WTC11 (cell line): ENCODE data around the gene SEH1L. TPM values are rescaled to one million over a fixed set of nuclear protein-coding genes. Genes with fewer than 3 reads are reported as not detected.

Experiments
- ATAC-seq: fragments of 200-7000 bp; cut with Tn5 transposase; 2 replicates; pipeline ENCODE4 v1.10.0; 2021; ENCODE audit warnings: mild to moderate bottlenecking, moderate library complexity
- CTCF ChIA-PET: fragments of 300-600 bp; sonication (Branson Sonifier 250); formaldehyde crosslinking; loops from one replicate; lab custom pipeline; 2021; ENCODE audit warnings: antibody characterized with exemption; lab: Charles Lee
- POLR2A ChIA-PET: fragments of 350-600 bp; sonication (Branson Sonifier 250); formaldehyde crosslinking; loops from one replicate; lab custom pipeline; 2021; ENCODE audit warnings: antibody characterized with exemption; lab: Charles Lee
- DNase-seq: peaks from one replicate; pipeline ENCODE4 v3.0.0; 2021; ENCODE audit warnings: low spot score
- H3K27ac Mint-ChIP-seq: 2 replicates; pipeline ENCODE4 v1.8.0; 2021; ENCODE audit warnings: mixed read lengths
- H3K27me3 Mint-ChIP-seq: 2 replicates; pipeline ENCODE4 v1.8.0; 2021; ENCODE audit warnings: low read depth, mild to moderate bottlenecking, moderate library complexity, mixed read lengths
- H3K36me3 Mint-ChIP-seq: 2 replicates; pipeline ENCODE4 v1.8.0; 2021; ENCODE audit warnings: mixed read lengths
- H3K4me1 Mint-ChIP-seq: 2 replicates; pipeline ENCODE4 v1.8.0; 2022; ENCODE audit warnings: mixed read lengths
- H3K4me3 Mint-ChIP-seq: 2 replicates; pipeline ENCODE4 v1.8.0; 2021; ENCODE audit warnings: mild to moderate bottlenecking, moderate library complexity, mixed read lengths
- H3K9me3 Mint-ChIP-seq: 2 replicates; pipeline ENCODE4 v1.8.0; 2021; ENCODE audit warnings: mixed read lengths
- ATF2 ChIP-seq: sonication (generic); formaldehyde crosslinking; IDR thresholded peaks from 2 replicates; pipeline ENCODE4 v1.8.1; 2022; ENCODE audit warnings: low read depth, missing genetic modification reagents, borderline replicate concordance
- CREM ChIP-seq: sonication (generic); formaldehyde crosslinking; IDR thresholded peaks from 2 replicates; pipeline ENCODE4 v1.8.1; 2022; ENCODE audit warnings: mild to moderate bottlenecking, missing genetic modification reagents, moderate library complexity
- CTCF ChIP-seq: fragments of 200-600 bp; IDR thresholded peaks from 2 replicates; pipeline ENCODE4 v1.8.0; 2022; ENCODE audit warnings: antibody characterized with exemption
- ESRRA ChIP-seq: sonication (generic); formaldehyde crosslinking; IDR thresholded peaks from 2 replicates; pipeline ENCODE4 v1.8.1; 2022; ENCODE audit warnings: mild to moderate bottlenecking, missing genetic modification reagents, borderline replicate concordance
- ETV6 ChIP-seq: sonication (generic); formaldehyde crosslinking; IDR thresholded peaks from 2 replicates; pipeline ENCODE4 v1.8.1; 2022; ENCODE audit warnings: mild to moderate bottlenecking, missing genetic modification reagents
- FOXJ3 ChIP-seq: sonication (generic); formaldehyde crosslinking; IDR thresholded peaks from 2 replicates; pipeline ENCODE4 v1.9.0; 2021; ENCODE audit warnings: missing genetic modification reagents, mild to moderate bottlenecking, borderline replicate concordance
- GTF2I ChIP-seq: fragments of 250-450 bp; sonication (Bioruptor Pico); conservative IDR thresholded peaks from 2 replicates; pipeline ENCODE4 v1.4.0; 2021; ENCODE audit warnings: mild to moderate bottlenecking
- MAX ChIP-seq: sonication (generic); formaldehyde crosslinking; IDR thresholded peaks from 2 replicates; pipeline ENCODE4 v1.8.0; 2022; ENCODE audit warnings: mild to moderate bottlenecking, missing genetic modification reagents
- NFATC4 ChIP-seq: fragments of 250-450 bp; sonication (Bioruptor Pico); IDR thresholded peaks from 2 replicates; pipeline ENCODE4 v1.9.0; 2021; ENCODE audit warnings: mild to moderate bottlenecking
- PREB ChIP-seq: sonication (generic); formaldehyde crosslinking; IDR thresholded peaks from 2 replicates; pipeline ENCODE4 v1.8.1; 2022; ENCODE audit warnings: mild to moderate bottlenecking, missing genetic modification reagents, moderate library complexity, borderline replicate concordance
- RELA ChIP-seq: sonication (generic); formaldehyde crosslinking; IDR thresholded peaks from 2 replicates; pipeline ENCODE4 v1.8.1; 2022; ENCODE audit warnings: missing genetic modification reagents, mild to moderate bottlenecking, borderline replicate concordance
- RORB ChIP-seq: fragments of 250-450 bp; sonication (Bioruptor Pico); IDR thresholded peaks from 2 replicates; pipeline ENCODE4 v1.9.0; 2021; ENCODE audit warnings: mild to moderate bottlenecking
- SMAD3 ChIP-seq: sonication (generic); formaldehyde crosslinking; IDR thresholded peaks from 2 replicates; pipeline ENCODE4 v1.8.0; 2022; ENCODE audit warnings: missing genetic modification reagents, mild to moderate bottlenecking, borderline replicate concordance
- SP1 ChIP-seq: sonication (generic); formaldehyde crosslinking; conservative IDR thresholded peaks from 2 replicates; pipeline ENCODE4 v1.8.1; 2022; ENCODE audit warnings: missing genetic modification reagents
- TCF7 ChIP-seq: sonication (generic); formaldehyde crosslinking; IDR thresholded peaks from 2 replicates; pipeline ENCODE4 v1.8.0; 2022; ENCODE audit warnings: mild to moderate bottlenecking, low read depth, missing genetic modification reagents, moderate library complexity
- TEAD1 ChIP-seq: sonication (generic); formaldehyde crosslinking; IDR thresholded peaks from 2 replicates; pipeline ENCODE4 v1.8.0; 2022; ENCODE audit warnings: mild to moderate bottlenecking, missing genetic modification reagents
- TEAD4 ChIP-seq: sonication (generic); formaldehyde crosslinking; IDR thresholded peaks from 2 replicates; pipeline ENCODE4 v1.8.0; 2022; ENCODE audit warnings: mild to moderate bottlenecking, missing genetic modification reagents
- TP53 ChIP-seq: sonication (generic); formaldehyde crosslinking; IDR thresholded peaks from 2 replicates; pipeline ENCODE4 v1.8.1; 2023; ENCODE audit warnings: mild to moderate bottlenecking, missing genetic modification reagents
- ZBTB21 ChIP-seq: sonication (generic); formaldehyde crosslinking; IDR thresholded peaks from 2 replicates; pipeline ENCODE4 v1.8.1; 2023; ENCODE audit warnings: mild to moderate bottlenecking, missing genetic modification reagents, borderline replicate concordance
- ZNF423 ChIP-seq: fragments of 250-450 bp; sonication (Bioruptor Pico); IDR thresholded peaks from 2 replicates; pipeline ENCODE4 v2.1.2; 2022; ENCODE audit warnings: mild to moderate bottlenecking, moderate library complexity
- total RNA-seq: library from RNA; stranded (reverse); gene quantifications from 3 replicates; pipeline ENCODE4 v1.2.3, GENCODE V29; 2021
- TF ChIP-seq, protein P1 (sequence below): sonication (generic); formaldehyde crosslinking; IDR thresholded peaks from 2 replicates; pipeline ENCODE4 v1.8.1; 2023; ENCODE audit warnings: mild to moderate bottlenecking, missing genetic modification reagents, moderate library complexity
- TF ChIP-seq, protein P2 (sequence below): sonication (generic); formaldehyde crosslinking; IDR thresholded peaks from 2 replicates; pipeline ENCODE4 v1.8.1; 2023; ENCODE audit warnings: mild to moderate bottlenecking, moderate library complexity, missing genetic modification reagents

SEH1L gene
- total RNA-seq, 1 experiment from 2014 or later, result 75.5 TPM

DNA sequence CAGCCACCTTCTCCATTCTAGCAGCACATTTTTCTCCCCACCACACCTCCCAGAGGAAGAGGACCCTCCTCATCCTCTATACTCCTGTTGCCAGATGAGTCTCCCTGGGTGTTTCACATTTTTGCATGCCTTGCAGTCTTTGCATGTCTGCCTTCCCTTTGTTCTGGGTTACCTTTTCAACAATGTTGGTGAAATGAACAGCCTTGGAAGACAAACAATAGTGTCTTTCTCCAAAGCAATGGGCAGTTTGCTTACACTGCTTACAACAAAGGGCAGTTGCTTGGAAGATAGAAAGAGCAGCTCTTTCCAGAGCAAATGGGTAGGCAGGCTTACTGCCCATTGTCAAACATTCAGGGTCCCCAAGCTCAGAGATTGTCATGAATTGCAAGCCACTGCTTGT lies 14.5 kb upstream of the SEH1L start:
- CTCF ChIA-PET, result interaction anchor here (0.8 to 2.4 kb wide), 15 partner anchors 10 to 539 kb away, joined by 3 to 56 read pairs (median 15); partner anchors contain the start of genes CEP192 and SEH1L
- ATAC-seq, result no peak
- no peak overlapping the region for H3K27ac Mint-ChIP-seq

GRCh38 chr18:12934454-12935071 lies 13.2 kb upstream of the SEH1L start:
- Mint-ChIP-seq H3K9me3 (no peaks in the 10 kb centered on the region), H3K4me1 (peaks cover 6% of the 10 kb centered on the region), H3K36me3 (no peaks in the 10 kb centered on the region), H3K4me3 (no peak overlapping the region), H3K27ac (no peak overlapping the region), H3K27me3 (no peaks in the 10 kb centered on the region; the same call in 1 of the 2 replicates)
- TF ChIP-seq RELA, result no peak
- peak; percentile 48; the same call in 1 of the 2 replicates for TF ChIP-seq TEAD4
- peak; percentile 66 for TF ChIP-seq CTCF
- TF ChIP-seq TEAD1, result peak; percentile 51; the same call in 1 of the 2 replicates
- TF ChIP-seq SP1, result no peak
- DNase-seq, result peak; percentile 87
- ChIA-PET POLR2A (interaction anchor here (0.6 to 1.0 kb wide), 3 partner anchors 13 to 493 kb away, joined by 4 to 8 read pairs (median 6); partner anchors contain the start of gene SEH1L), CTCF (interaction anchor here (0.6 to 2.4 kb wide), 34 partner anchors 9 to 541 kb away, joined by 3 to 56 read pairs (median 5); partner anchors contain the start of gene CEP192)
- ATAC-seq, result peak; percentile 95

More for the DNA sequence above, 14.5 kb upstream of the SEH1L start:
- TF ChIP-seq PREB (CRISPR knock-in tag), result no peak
- TF ChIP-seq, protein P1, sequence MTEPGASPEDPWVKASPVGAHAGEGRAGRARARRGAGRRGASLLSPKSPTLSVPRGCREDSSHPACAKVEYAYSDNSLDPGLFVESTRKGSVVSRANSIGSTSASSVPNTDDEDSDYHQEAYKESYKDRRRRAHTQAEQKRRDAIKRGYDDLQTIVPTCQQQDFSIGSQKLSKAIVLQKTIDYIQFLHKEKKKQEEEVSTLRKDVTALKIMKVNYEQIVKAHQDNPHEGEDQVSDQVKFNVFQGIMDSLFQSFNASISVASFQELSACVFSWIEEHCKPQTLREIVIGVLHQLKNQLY (CRISPR knock-in tag), result no peak
- TF ChIP-seq ZBTB21 (CRISPR knock-in tag), result no peak
- no peak for TF ChIP-seq FOXJ3
- TF ChIP-seq ETV6 (CRISPR knock-in tag), result no peak
- no peak for DNase-seq
- no peak overlapping the region for H3K4me3 Mint-ChIP-seq
- H3K9me3 Mint-ChIP-seq, result no peaks in the 10 kb centered on the region
- no peaks in the 10 kb centered on the region; the same call in 1 of the 2 replicates for H3K27me3 Mint-ChIP-seq
- POLR2A ChIA-PET, result no interaction called here
- H3K4me1 Mint-ChIP-seq, result peaks cover 6% of the 10 kb centered on the region
- H3K36me3 Mint-ChIP-seq, result no peaks in the 10 kb centered on the region

DNA sequence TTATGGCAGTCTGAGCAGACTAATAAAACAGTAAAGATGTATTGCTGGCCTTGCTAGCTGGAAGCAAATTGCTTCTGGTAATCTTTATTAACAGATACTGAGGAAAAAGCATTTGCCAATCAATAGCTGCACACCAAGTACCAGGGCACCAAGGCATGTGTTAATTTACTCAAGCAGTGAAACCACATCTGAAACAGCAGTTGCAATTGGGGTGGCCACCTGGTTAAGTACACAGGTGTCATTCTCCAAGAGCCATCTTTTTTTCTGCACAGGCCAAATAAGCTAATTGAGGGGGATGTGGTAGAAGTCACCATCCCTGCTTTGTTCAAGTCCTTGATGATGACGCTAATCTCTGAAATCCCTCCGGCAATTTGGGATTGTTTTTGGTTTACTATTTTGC lies 8.6 kb upstream of the SEH1L start:
- POLR2A ChIA-PET, result no interaction called here
- TF ChIP-seq MAX (CRISPR knock-in tag) (no peak), ZBTB21 (CRISPR knock-in tag) (no peak), GTF2I (CRISPR knock-in tag) (no peak), SMAD3 (no peak), RORB (CRISPR knock-in tag) (no peak), ZNF423 (CRISPR knock-in tag) (no peak), ATF2 (CRISPR knock-in tag) (no peak), TCF7 (no peak), CREM (CRISPR knock-in tag) (no peak), PREB (CRISPR knock-in tag) (no peak), TP53 (no peak), NFATC4 (no peak), ESRRA (CRISPR knock-in tag) (no peak)
- TF ChIP-seq, protein P2, sequence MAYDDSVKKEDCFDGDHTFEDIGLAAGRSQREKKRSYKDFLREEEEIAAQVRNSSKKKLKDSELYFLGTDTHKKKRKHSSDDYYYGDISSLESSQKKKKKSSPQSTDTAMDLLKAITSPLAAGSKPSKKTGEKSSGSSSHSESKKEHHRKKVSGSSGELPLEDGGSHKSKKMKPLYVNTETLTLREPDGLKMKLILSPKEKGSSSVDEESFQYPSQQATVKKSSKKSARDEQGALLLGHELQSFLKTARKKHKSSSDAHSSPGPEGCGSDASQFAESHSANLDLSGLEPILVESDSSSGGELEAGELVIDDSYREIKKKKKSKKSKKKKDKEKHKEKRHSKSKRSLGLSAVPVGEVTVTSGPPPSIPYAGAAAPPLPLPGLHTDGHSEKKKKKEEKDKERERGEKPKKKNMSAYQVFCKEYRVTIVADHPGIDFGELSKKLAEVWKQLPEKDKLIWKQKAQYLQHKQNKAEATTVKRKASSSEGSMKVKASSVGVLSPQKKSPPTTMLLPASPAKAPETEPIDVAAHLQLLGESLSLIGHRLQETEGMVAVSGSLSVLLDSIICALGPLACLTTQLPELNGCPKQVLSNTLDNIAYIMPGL (CRISPR knock-in tag), result no peak

More for the DNA sequence above, 8.6 kb upstream of the SEH1L start:
- no peaks in the 10 kb centered on the region; the same call in 1 of the 2 replicates for H3K27me3 Mint-ChIP-seq
- CTCF ChIA-PET, result no interaction called here
- no peak for ATAC-seq
- DNase-seq, result no peak
- no peak overlapping the region for H3K27ac Mint-ChIP-seq
- no peaks in the 10 kb centered on the region for H3K9me3 Mint-ChIP-seq
- H3K4me1 Mint-ChIP-seq, result no peaks in the 10 kb centered on the region
- no peaks in the 10 kb centered on the region for H3K36me3 Mint-ChIP-seq
- no peak overlapping the region for H3K4me3 Mint-ChIP-seq
